ENCODE data around the gene MAPK10.
"Not testable (repeated sequence)": the region's sequence is repeated elsewhere in the genome, so short reads cannot be mapped to it uniquely, and the experiment has no call there.

Gene MAPK10

GRCh38 chr4:86100539-86101215, 259.2 kb downstream of the MAPK10 start:
- no peaks in the 10 kb centered on the region for H3K9me3 ChIP-seq (ENCODE audit: low read length)
- no peaks in the 10 kb centered on the region for H3K27me3 ChIP-seq (ENCODE audit: insufficient read depth, low read length)
- peaks cover 58% of the 10 kb centered on the region for H3K36me3 ChIP-seq (ENCODE audit: insufficient read depth, low read length)
- H2AFZ ChIP-seq (ENCODE audit: low read depth, low read length): no peak overlapping the region
- no peak overlapping the region for H3K4me3 ChIP-seq (ENCODE audit: low read length)
- H3K4me1 ChIP-seq (ENCODE audit: insufficient read depth, low read length): no peaks in the 10 kb centered on the region

- Histone ChIP-seq H3K36me3 (ENCODE audit: insufficient read depth, low read length) (peaks cover 57% of the 10 kb centered on the region), H3K9me3 (ENCODE audit: low read length) (no peaks in the 10 kb centered on the region), H2AFZ (ENCODE audit: low read depth, low read length) (no peak overlapping the region), H3K27me3 (ENCODE audit: insufficient read depth, low read length) (no peaks in the 10 kb centered on the region), H3K4me3 (ENCODE audit: low read length) (no peak overlapping the region), H3K4me1 (ENCODE audit: insufficient read depth, low read length) (no peaks in the 10 kb centered on the region)
Observed at GRCh38 chr4:86099348-86099747, 260.5 kb downstream of the MAPK10 start.

GRCh38 chr4:86098691-86099090, 261.2 kb downstream of the MAPK10 start:
- no peaks in the 10 kb centered on the region for H3K27me3 ChIP-seq (ENCODE audit: insufficient read depth, low read length)
- no peak overlapping the region for H2AFZ ChIP-seq (ENCODE audit: low read depth, low read length)
- peaks cover 60% of the 10 kb centered on the region for H3K36me3 ChIP-seq (ENCODE audit: insufficient read depth, low read length)
- no peak overlapping the region for H3K4me3 ChIP-seq (ENCODE audit: low read length)
- H3K4me1 ChIP-seq (ENCODE audit: insufficient read depth, low read length): no peaks in the 10 kb centered on the region
- H3K9me3 ChIP-seq (ENCODE audit: low read length): no peaks in the 10 kb centered on the region

GRCh38 chr4:86096373-86096772, 263.5 kb downstream of the MAPK10 start:
- H3K4me1 ChIP-seq (ENCODE audit: insufficient read depth, low read length): no peaks in the 10 kb centered on the region
- H3K9me3 ChIP-seq (ENCODE audit: low read length): no peaks in the 10 kb centered on the region
- H2AFZ ChIP-seq (ENCODE audit: low read depth, low read length): no peak overlapping the region
- H3K36me3 ChIP-seq (ENCODE audit: insufficient read depth, low read length): peaks cover 42% of the 10 kb centered on the region
- H3K4me3 ChIP-seq (ENCODE audit: low read length): no peak overlapping the region
- no peaks in the 10 kb centered on the region for H3K27me3 ChIP-seq (ENCODE audit: insufficient read depth, low read length)

GRCh38 chr4:86092684-86093083, 267.2 kb downstream of the MAPK10 start:
- H3K4me3 ChIP-seq (ENCODE audit: low read length): no peak overlapping the region
- peaks cover 22% of the 10 kb centered on the region for H3K36me3 ChIP-seq (ENCODE audit: insufficient read depth, low read length)
- no peaks in the 10 kb centered on the region for H3K9me3 ChIP-seq (ENCODE audit: low read length)
- H3K4me1 ChIP-seq (ENCODE audit: insufficient read depth, low read length): no peaks in the 10 kb centered on the region
- no peak overlapping the region for H2AFZ ChIP-seq (ENCODE audit: low read depth, low read length)
- no peaks in the 10 kb centered on the region for H3K27me3 ChIP-seq (ENCODE audit: insufficient read depth, low read length)

GRCh38 chr4:86091201-86091600, 268.7 kb downstream of the MAPK10 start:
- no peaks in the 10 kb centered on the region for H3K4me1 ChIP-seq (ENCODE audit: insufficient read depth, low read length)
- H2AFZ ChIP-seq (ENCODE audit: low read depth, low read length): no peak overlapping the region
- H3K27me3 ChIP-seq (ENCODE audit: insufficient read depth, low read length): no peaks in the 10 kb centered on the region
- H3K9me3 ChIP-seq (ENCODE audit: low read length): no peaks in the 10 kb centered on the region
- H3K4me3 ChIP-seq (ENCODE audit: low read length): no peak overlapping the region
- H3K36me3 ChIP-seq (ENCODE audit: insufficient read depth, low read length): peaks cover 17% of the 10 kb centered on the region

GRCh38 chr4:86089781-86090323, 270.0 kb downstream of the MAPK10 start:
- peaks cover 14% of the 10 kb centered on the region for H3K36me3 ChIP-seq (ENCODE audit: insufficient read depth, low read length)
- H3K27me3 ChIP-seq (ENCODE audit: insufficient read depth, low read length): no peaks in the 10 kb centered on the region
- no peak overlapping the region for H3K4me3 ChIP-seq (ENCODE audit: low read length)
- H3K9me3 ChIP-seq (ENCODE audit: low read length): peaks cover 4% of the 10 kb centered on the region
- no peaks in the 10 kb centered on the region for H3K4me1 ChIP-seq (ENCODE audit: insufficient read depth, low read length)
- no peak overlapping the region for H2AFZ ChIP-seq (ENCODE audit: low read depth, low read length)

- Histone ChIP-seq H3K27me3 (ENCODE audit: insufficient read depth, low read length) (no peaks in the 10 kb centered on the region), H3K4me1 (ENCODE audit: insufficient read depth, low read length) (no peaks in the 10 kb centered on the region), H3K36me3 (ENCODE audit: insufficient read depth, low read length) (peaks cover 17% of the 10 kb centered on the region), H3K9me3 (ENCODE audit: low read length) (peaks cover 5% of the 10 kb centered on the region), H2AFZ (ENCODE audit: low read depth, low read length) (no peak overlapping the region), H3K4me3 (ENCODE audit: low read length) (no peak overlapping the region)
Observed at GRCh38 chr4:86089053-86089452, 270.8 kb downstream of the MAPK10 start.

GRCh38 chr4:86075796-86076195, 284.1 kb downstream of the MAPK10 start:
- not testable (repeated sequence) for H3K4me1 ChIP-seq (ENCODE audit: insufficient read depth, low read length); H3K27me3 ChIP-seq (ENCODE audit: insufficient read depth, low read length); H3K9me3 ChIP-seq (ENCODE audit: low read length); H2AFZ ChIP-seq (ENCODE audit: low read depth, low read length); H3K4me3 ChIP-seq (ENCODE audit: low read length)
- H3K36me3 ChIP-seq (ENCODE audit: insufficient read depth, low read length): peaks cover 27% of the 10 kb centered on the region

- Histone ChIP-seq H3K36me3 (ENCODE audit: insufficient read depth, low read length) (peaks cover 64% of the 10 kb centered on the region), H3K4me3 (ENCODE audit: low read length) (no peak overlapping the region), H3K4me1 (ENCODE audit: insufficient read depth, low read length) (no peaks in the 10 kb centered on the region), H3K9me3 (ENCODE audit: low read length) (peaks cover 8% of the 10 kb centered on the region), H3K27me3 (ENCODE audit: insufficient read depth, low read length) (no peaks in the 10 kb centered on the region), H2AFZ (ENCODE audit: low read depth, low read length) (no peak overlapping the region)
Observed at GRCh38 chr4:86060341-86060740, 299.5 kb downstream of the MAPK10 start.

- Histone ChIP-seq H3K36me3 (ENCODE audit: insufficient read depth, low read length) (peaks cover 57% of the 10 kb centered on the region), H3K27me3 (ENCODE audit: insufficient read depth, low read length) (no peaks in the 10 kb centered on the region), H3K4me1 (ENCODE audit: insufficient read depth, low read length) (no peaks in the 10 kb centered on the region), H2AFZ (ENCODE audit: low read depth, low read length) (no peak overlapping the region), H3K9me3 (ENCODE audit: low read length) (peaks cover 6% of the 10 kb centered on the region), H3K4me3 (ENCODE audit: low read length) (no peak overlapping the region)
Observed at GRCh38 chr4:86058621-86059020, 301.2 kb downstream of the MAPK10 start.

GRCh38 chr4:86055898-86056297, 304.0 kb downstream of the MAPK10 start:
- Histone ChIP-seq H3K4me3 (ENCODE audit: low read length) (no peak overlapping the region), H3K4me1 (ENCODE audit: insufficient read depth, low read length) (no peaks in the 10 kb centered on the region), H2AFZ (ENCODE audit: low read depth, low read length) (no peak overlapping the region), H3K36me3 (ENCODE audit: insufficient read depth, low read length) (peaks cover 56% of the 10 kb centered on the region), H3K9me3 (ENCODE audit: low read length) (peaks cover 6% of the 10 kb centered on the region), H3K27me3 (ENCODE audit: insufficient read depth, low read length) (no peaks in the 10 kb centered on the region)

GRCh38 chr4:86054286-86055032, 305.4 kb downstream of the MAPK10 start:
- H3K36me3 ChIP-seq (ENCODE audit: insufficient read depth, low read length): peaks cover 56% of the 10 kb centered on the region
- no peak overlapping the region for H3K4me3 ChIP-seq (ENCODE audit: low read length)
- H3K4me1 ChIP-seq (ENCODE audit: insufficient read depth, low read length): no peaks in the 10 kb centered on the region

More at GRCh38 chr4:86054286-86055032, 305.4 kb downstream of the MAPK10 start:
- no peaks in the 10 kb centered on the region for H3K27me3 ChIP-seq (ENCODE audit: insufficient read depth, low read length)
- peaks cover 2% of the 10 kb centered on the region for H3K9me3 ChIP-seq (ENCODE audit: low read length)
- no peak overlapping the region for H2AFZ ChIP-seq (ENCODE audit: low read depth, low read length)
